K562 (cell line): Measurements from ENCODE around the gene SMG7. TPM values are rescaled to one million over a fixed set of nuclear protein-coding genes. Genes with fewer than 3 reads are reported as not detected.

Source experiments
- ATAC-seq: fragments of 200-7000 bp; cut with Tn5 transposase; 3 replicates; pipeline ENCODE4 v1.9.1; 2020; ENCODE audit warnings: moderate library complexity
- BruUV-seq: library from RNA; stranded (reverse); fragments of 400-500 nt; replicated peaks from 2 replicates; lab custom pipeline; 2021; lab: Mats Ljungman, UMichigan
- CTCF ChIA-PET: fragments of 300-600 bp; formaldehyde crosslinking; extraction: SDS; loops from one replicate; lab custom pipeline; 2021; ENCODE audit warnings: low intra/inter-chr PET ratio; lab: Yijun Ruan, JAX
- POLR2A ChIA-PET: fragments of 300-600, 350-650 bp; sonication (Branson Sonifier 250); formaldehyde crosslinking; extraction: SDS; loops from one replicate; lab custom pipeline; 2021; ENCODE audit warnings: antibody characterized with exemption, inconsistent platforms; lab: Yijun Ruan, JAX
- DNase-seq, 4 experiments: peaks; one replicate each; pipeline versions ENCODE4 v3.0.0 to v3.0.0-alpha.2; 2011 to 2018; ENCODE audit warnings: low spot score in 3 of 4, mixed read lengths in 3 of 4; ENCODE audit errors: extremely low read depth in 1 of 4
- FAIRE-seq: peaks from 2 replicates; lab custom pipeline; 2011; peaks lifted over from hg19 to GRCh38; lab: Jason Lieb, UNC
- H2AFZ ChIP-seq: 2 replicates; pipeline ENCODE4 v1.6.0; 2011; ENCODE audit warnings: low read depth, low read length, control low read depth, inconsistent platforms
- H3K27ac ChIP-seq: fragments of 200-600 bp; 3 replicates; pipeline ENCODE4 v1.8.0; 2011; ENCODE audit warnings: low read depth, mild to moderate bottlenecking, control low read depth, inconsistent platforms, low read length, moderate library complexity, mixed read lengths; ENCODE audit errors: extremely low read depth
- H3K27me3 ChIP-seq, 2 experiments: fragments of 300-600 bp in 1 of 2; 2 replicates in 1 of 2; 3 replicates in 1 of 2; pipeline versions ENCODE4 v1.6.0 to v1.8.0; 2011; ENCODE audit warnings: inconsistent platforms in 2 of 2, low read length in 2 of 2, mild to moderate bottlenecking in 1 of 2, mixed read lengths in 1 of 2, moderate library complexity in 1 of 2; ENCODE audit not compliant: control insufficient read depth in 2 of 2, insufficient read depth in 2 of 2
- H3K36me3 ChIP-seq: fragments of 300-600 bp; 3 replicates; pipeline ENCODE4 v1.8.0; 2011; ENCODE audit warnings: mild to moderate bottlenecking, low read length, inconsistent platforms; ENCODE audit not compliant: control insufficient read depth, insufficient read depth
- H3K4me1 ChIP-seq, 2 experiments: fragments of 200-600 bp in 1 of 2; replicated peaks in 1 of 2; 2 replicates in 1 of 2; 3 replicates in 1 of 2; pipeline versions ENCODE4 v1.5.1 to v1.8.0; 2011; ENCODE audit warnings: inconsistent platforms in 2 of 2, low read length in 2 of 2, mild to moderate bottlenecking in 1 of 2, mixed read lengths in 1 of 2, moderate library complexity in 1 of 2; ENCODE audit not compliant: control insufficient read depth in 2 of 2, insufficient read depth in 2 of 2
- H3K4me2 ChIP-seq: 2 replicates; pipeline ENCODE4 v1.6.1; 2011; ENCODE audit warnings: low read length, control low read depth, inconsistent platforms, mixed read lengths; ENCODE audit not compliant: insufficient read depth
- H3K4me3 ChIP-seq: fragments of 200-600 bp; sonication (generic), shearing (Covaris generic); 2 replicates; pipeline ENCODE4 v1.5.1; 2016; ENCODE audit warnings: control low read depth, inconsistent platforms
- H3K79me2 ChIP-seq: fragments of 200-600 bp; 3 replicates; pipeline ENCODE4 v1.8.0; 2011; ENCODE audit warnings: low read length, inconsistent platforms; ENCODE audit not compliant: control insufficient read depth, insufficient read depth
- H3K9ac ChIP-seq, 2 experiments: 2 replicates each; pipeline versions ENCODE4 v1.6.0 to v1.6.1; 2011; ENCODE audit warnings: low read depth in 2 of 2, low read length in 2 of 2, control low read depth in 1 of 2, inconsistent platforms in 1 of 2, mild to moderate bottlenecking in 1 of 2, mixed read lengths in 1 of 2; ENCODE audit not compliant: insufficient read depth in 1 of 2
- H3K9me1 ChIP-seq: one replicate; pipeline ENCODE4 v1.6.0; 2011; ENCODE audit warnings: inconsistent platforms, mild to moderate bottlenecking, low read length, moderate library complexity; ENCODE audit not compliant: control insufficient read depth, insufficient read depth
- H3K9me3 ChIP-seq: replicated peaks from 2 replicates; pipeline ENCODE4 v1.5.1; 2011; ENCODE audit warnings: low read depth, low read length, inconsistent platforms; ENCODE audit not compliant: control insufficient read depth, insufficient read depth
- H4K20me1 ChIP-seq: replicated peaks from 2 replicates; pipeline ENCODE4 v1.6.1; 2011; ENCODE audit warnings: low read length, inconsistent platforms, mixed read lengths; ENCODE audit not compliant: control insufficient read depth, insufficient read depth
- HMGN3 ChIP-seq: IDR thresholded peaks from 2 replicates; pipeline ENCODE4 v1.6.1; 2011; ENCODE audit warnings: borderline replicate concordance, low read depth, mild to moderate bottlenecking, mixed read lengths, low read length; ENCODE audit not compliant: insufficient read length; ENCODE audit errors: extremely low read depth
- WGBS: fragments of 100-300 bp; shearing (Covaris generic); methylation state at CpG from one replicate; pipeline ENCODE4 v1.1.6; 2016; ENCODE audit warnings: low coverage, mixed read lengths; ENCODE audit not compliant: insufficient coverage; ENCODE audit errors: missing lambda C conversion rate; 5-methylcytosine and 5-hydroxymethylcytosine counted together
- in situ Hi-C: fragments of 300-500 bp; cut with MboI; formaldehyde crosslinking; loops from 4 replicates; pipeline ENCODE4 v1.15.0; 2018; ENCODE audit warnings: inconsistent platforms, mixed read lengths
- intact Hi-C: fragments of 100-400 bp; cut with micrococcal nuclease; formaldehyde crosslinking; loops from 2 replicates; pipeline ENCODE4 v1.14.2; 2022
- polyA plus RNA-seq, 8 experiments: library from polyadenylated mRNA; depleted of rRNA in 4 of 8; stranded (reverse) in 5 of 8; unstranded in 3 of 8; fragments of >200 nt; fragmentation: Nextera tagmentation in 2 of 8; fragmentation: Illumina TruSeq in 1 of 8; extraction: Ambion mirVana in 2 of 8; extraction: Trizol in 1 of 8; gene quantifications; 2 replicates each; pipeline versions ENCODE4 v1.2.1 to v1.2.3, GENCODE V29; 2011 to 2014; ENCODE audit warnings: inconsistent platforms in 1 of 8, missing spikeins in 1 of 8
- total RNA-seq, 7 experiments: library from RNA; depleted of rRNA in 6 of 7; stranded (reverse); fragments of >200 nt in 6 of 7; fragmentation: Illumina TruSeq in 2 of 7; extraction: Trizol in 2 of 7; gene quantifications; 2 replicates each; pipeline versions ENCODE4 v1.2.1 to v1.2.3, GENCODE V29; 2011 to 2021; ENCODE audit warnings: low replicate concordance in 1 of 7
- TF ChIP-seq, protein P1 (sequence below), 2 experiments: fragments of 450-650 bp in 1 of 2; sonication (generic) in 1 of 2; formaldehyde crosslinking in 1 of 2; IDR thresholded peaks in 1 of 2; conservative IDR thresholded peaks in 1 of 2; 2 replicates each; pipeline versions ENCODE4 v1.6.1 to v1.8.1; 2016 to 2023; ENCODE audit warnings: mild to moderate bottlenecking in 2 of 2, moderate library complexity in 2 of 2, inconsistent platforms in 1 of 2, missing genetic modification reagents in 1 of 2

The SMG7 gene
- total and polyA plus RNA-seq, 9 of the 15 experiments (the other 6 are each of a cell fraction or from before 2014, with no cell fraction given), result 12.4 to 74.6 (median 29.0) TPM

DNA sequence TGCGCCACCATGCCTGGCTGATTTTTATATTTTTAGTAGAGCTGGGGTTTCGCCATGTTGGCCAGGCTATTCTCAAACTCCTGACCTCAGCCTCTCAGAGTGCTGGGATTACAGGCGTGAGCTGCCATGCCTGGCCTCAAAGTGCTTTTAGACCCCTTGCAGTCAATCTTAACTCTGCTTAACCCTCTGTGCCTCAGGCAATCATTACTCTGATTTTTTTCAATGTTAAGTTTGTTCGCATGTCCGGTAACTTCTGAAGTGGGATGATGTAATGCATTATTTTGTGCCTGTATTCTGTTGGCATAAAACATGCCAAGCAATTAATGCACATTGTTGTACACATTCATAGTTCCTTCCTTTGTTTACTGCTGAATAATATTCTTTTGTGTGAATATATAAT lies 18.6 kb downstream of the SMG7 start:
- Histone ChIP-seq H4K20me1 (peaks cover 16% of the 10 kb centered on the region), H3K27ac (no peak overlapping the region), H2AFZ (no peak overlapping the region), H3K9ac (no peak overlapping the region), H3K36me3 (0 out of 3 replicates have a peak, but pooled peaks cover 2% of the 10 kb centered on the region), H3K4me2 (no peak overlapping the region), H3K79me2 (peaks cover 95% of the 10 kb centered on the region), H3K4me3 (no peak overlapping the region), H3K9me3 (no peaks in the 10 kb centered on the region), H3K9me1 (no peaks in the 10 kb centered on the region), H3K4me1 (peaks cover 11 to 16% of the 10 kb centered on the region in 2 experiments; a peak in 4 of 5 replicates), H3K27me3 (no peaks in the 10 kb centered on the region)
- CTCF ChIA-PET, result no interaction called here
- POLR2A ChIA-PET, result interaction anchor here (1.4 kb wide), 1 partner anchor 12 kb away, joined by 4 read pairs; no protein-coding TSS in a partner anchor
- TF ChIP-seq, protein P1, sequence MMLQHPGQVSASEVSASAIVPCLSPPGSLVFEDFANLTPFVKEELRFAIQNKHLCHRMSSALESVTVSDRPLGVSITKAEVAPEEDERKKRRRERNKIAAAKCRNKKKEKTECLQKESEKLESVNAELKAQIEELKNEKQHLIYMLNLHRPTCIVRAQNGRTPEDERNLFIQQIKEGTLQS (IDR thresholded peaks at IDR 0.05), result 0 out of 2 replicates have a peak, but pooled peaks have one; percentile 12
- TF ChIP-seq, protein P1 (CRISPR knock-in tag; conservative IDR thresholded peaks at IDR 0.05), result no peak
- no peak for TF ChIP-seq HMGN3
- FAIRE-seq (no peak), DNase-seq (no peak), ATAC-seq (no peak)
- intact Hi-C loops, result no loop called here
- in situ Hi-C loops, result no loop called here
- BruUV-seq, result no TSS peak
- WGBS, result 94% methylated on average over 5 of the region's 5 CpGs
